Nephron progenitor cell (in vitro differentiated cells): ENCODE results near the gene CHRND.
"Not testable (repeated sequence)": the region's sequence is repeated elsewhere in the genome, so short reads cannot be mapped to it uniquely, and the experiment has no call there.

Experiments used
- DNase-seq: peaks from one replicate; pipeline ENCODE4 v3.0.0; 2021
- H3K27ac Mint-ChIP-seq: 2 replicates; pipeline ENCODE4 v1.8.0; 2021; ENCODE audit warnings: mild to moderate bottlenecking, moderate library complexity, mixed read lengths
- H3K27me3 Mint-ChIP-seq: 2 replicates; pipeline ENCODE4 v1.8.0; 2021; ENCODE audit warnings: mild to moderate bottlenecking, low read depth, mixed read lengths; ENCODE audit not compliant: poor library complexity
- H3K36me3 Mint-ChIP-seq: 2 replicates; pipeline ENCODE4 v1.8.0; 2021; ENCODE audit warnings: low read depth, mixed read lengths
- H3K4me1 Mint-ChIP-seq: 2 replicates; pipeline ENCODE4 v1.8.0; 2021; ENCODE audit warnings: mixed read lengths
- H3K4me3 Mint-ChIP-seq: 2 replicates; pipeline ENCODE4 v1.8.0; 2021; ENCODE audit warnings: mild to moderate bottlenecking, moderate library complexity, mixed read lengths
- H3K9me3 Mint-ChIP-seq: 2 replicates; pipeline ENCODE4 v1.8.0; 2021; ENCODE audit warnings: mild to moderate bottlenecking, moderate library complexity, mixed read lengths
- TF ChIP-seq, protein P1 (sequence below): fragments of 200-600 bp; sonication (generic); IDR thresholded peaks from 2 replicates; pipeline ENCODE4 v1.5.0; 2021; ENCODE audit warnings: antibody characterized with exemption

Gene CHRND

DNA sequence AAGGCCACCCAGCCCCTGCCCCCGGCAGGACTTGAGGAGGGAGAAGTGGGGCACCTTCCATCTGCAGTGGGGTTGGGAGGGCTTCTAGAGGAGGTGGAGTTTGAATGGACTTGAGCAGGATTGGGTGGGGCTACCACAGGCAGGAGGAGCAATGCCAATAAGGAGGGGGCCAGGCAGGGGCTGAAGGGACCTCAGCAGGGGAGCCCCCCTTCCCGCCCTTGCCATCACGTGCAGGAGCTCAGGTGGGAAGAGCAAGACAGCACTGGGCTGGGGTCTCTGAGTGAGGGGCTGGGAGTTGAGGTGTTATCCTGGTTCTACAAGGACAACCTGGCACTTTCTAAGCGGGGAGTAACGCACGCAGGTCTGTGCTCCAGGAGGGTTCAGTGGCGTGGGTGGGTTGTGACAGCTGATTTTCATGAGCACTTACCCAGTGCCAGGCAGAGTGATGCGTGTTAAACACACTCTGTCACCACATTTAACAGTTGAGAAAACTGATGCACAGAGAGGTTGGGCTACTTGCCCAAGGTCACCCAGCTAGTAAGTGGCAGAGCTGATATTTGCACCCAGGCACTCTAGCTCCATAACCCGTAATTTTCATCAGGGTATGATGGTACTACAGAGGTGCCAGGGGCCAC, 4.8 kb downstream of the CHRND start:
- no peak overlapping the region for H3K4me3 Mint-ChIP-seq
- H3K27ac Mint-ChIP-seq = no peak overlapping the region
- no peaks in the 10 kb centered on the region for H3K36me3 Mint-ChIP-seq

DNA sequence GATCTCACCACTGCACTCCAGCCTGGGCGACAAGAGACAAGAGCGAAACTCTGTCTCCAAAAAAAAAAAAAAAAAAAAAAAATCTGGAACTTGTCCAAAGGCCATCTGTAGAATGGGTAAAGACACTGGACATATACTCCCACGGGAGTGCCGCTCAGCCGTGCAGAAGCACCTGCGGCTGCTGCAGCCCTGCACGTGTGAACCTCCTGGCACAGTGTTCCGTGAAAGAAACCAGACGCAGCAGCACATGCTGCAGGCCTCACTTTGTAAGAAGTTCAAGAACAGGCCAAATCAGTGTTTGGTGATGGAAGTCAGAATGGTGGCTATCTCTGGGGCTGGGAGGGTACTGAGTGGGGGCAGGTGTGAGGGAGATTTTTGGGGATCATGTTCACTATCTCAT, 6.5 kb downstream of the CHRND start:
- H3K27me3 Mint-ChIP-seq = peaks cover 17% of the 10 kb centered on the region
- peaks cover 8% of the 10 kb centered on the region for H3K9me3 Mint-ChIP-seq
- peaks cover 45% of the 10 kb centered on the region for H3K4me1 Mint-ChIP-seq
- no peak overlapping the region for H3K4me3 Mint-ChIP-seq
- DNase-seq = no peak
- peaks cover 7% of the 10 kb centered on the region for H3K36me3 Mint-ChIP-seq
- H3K27ac Mint-ChIP-seq = no peak overlapping the region
- TF ChIP-seq, protein P1, sequence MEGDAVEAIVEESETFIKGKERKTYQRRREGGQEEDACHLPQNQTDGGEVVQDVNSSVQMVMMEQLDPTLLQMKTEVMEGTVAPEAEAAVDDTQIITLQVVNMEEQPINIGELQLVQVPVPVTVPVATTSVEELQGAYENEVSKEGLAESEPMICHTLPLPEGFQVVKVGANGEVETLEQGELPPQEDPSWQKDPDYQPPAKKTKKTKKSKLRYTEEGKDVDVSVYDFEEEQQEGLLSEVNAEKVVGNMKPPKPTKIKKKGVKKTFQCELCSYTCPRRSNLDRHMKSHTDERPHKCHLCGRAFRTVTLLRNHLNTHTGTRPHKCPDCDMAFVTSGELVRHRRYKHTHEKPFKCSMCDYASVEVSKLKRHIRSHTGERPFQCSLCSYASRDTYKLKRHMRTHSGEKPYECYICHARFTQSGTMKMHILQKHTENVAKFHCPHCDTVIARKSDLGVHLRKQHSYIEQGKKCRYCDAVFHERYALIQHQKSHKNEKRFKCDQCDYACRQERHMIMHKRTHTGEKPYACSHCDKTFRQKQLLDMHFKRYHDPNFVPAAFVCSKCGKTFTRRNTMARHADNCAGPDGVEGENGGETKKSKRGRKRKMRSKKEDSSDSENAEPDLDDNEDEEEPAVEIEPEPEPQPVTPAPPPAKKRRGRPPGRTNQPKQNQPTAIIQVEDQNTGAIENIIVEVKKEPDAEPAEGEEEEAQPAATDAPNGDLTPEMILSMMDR = no peak

More for the DNA sequence above, 4.8 kb downstream of the CHRND start:
- TF ChIP-seq, protein P1 = no peak
- H3K27me3 Mint-ChIP-seq = peaks cover 17% of the 10 kb centered on the region
- no peak for DNase-seq
- no peaks in the 10 kb centered on the region for H3K9me3 Mint-ChIP-seq
- H3K4me1 Mint-ChIP-seq = peaks cover 49% of the 10 kb centered on the region

DNA sequence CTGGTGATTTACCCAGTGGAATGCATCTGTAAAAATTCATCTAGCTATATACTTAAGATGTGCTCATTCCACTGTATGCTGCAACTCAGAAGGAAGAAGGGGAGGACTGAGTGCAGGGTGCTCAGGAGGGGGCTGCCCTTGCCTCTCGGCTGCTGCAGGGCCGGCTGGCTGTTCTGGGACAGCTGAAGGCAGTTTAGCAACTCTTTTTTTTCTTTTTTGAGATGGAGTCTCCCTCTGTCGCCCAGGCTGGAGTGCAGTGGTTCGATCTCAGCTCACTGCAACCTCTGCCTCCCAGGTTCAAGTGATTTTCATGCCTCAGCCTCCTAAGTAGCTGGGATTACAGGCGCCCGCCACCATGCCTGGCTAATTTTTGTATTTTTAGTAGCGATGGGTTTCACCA, 6.9 kb downstream of the CHRND start:
- not testable (repeated sequence) for H3K36me3 Mint-ChIP-seq, H3K27ac Mint-ChIP-seq, DNase-seq

GRCh38 chr2:232533944-232534710, 8.2 kb downstream of the CHRND start:
- peaks cover 8% of the 10 kb centered on the region for H3K9me3 Mint-ChIP-seq
- H3K4me1 Mint-ChIP-seq = peaks cover 52% of the 10 kb centered on the region
- peaks cover 7% of the 10 kb centered on the region for H3K36me3 Mint-ChIP-seq
- TF ChIP-seq, protein P1 = no peak
- no peak overlapping the region for H3K4me3 Mint-ChIP-seq
- H3K27ac Mint-ChIP-seq = peak overlapping the region; percentile 42
- H3K27me3 Mint-ChIP-seq = peaks cover 6% of the 10 kb centered on the region
- no peak for DNase-seq

More for the DNA sequence above, 6.9 kb downstream of the CHRND start:
- Mint-ChIP-seq H3K4me1 (peaks cover 49% of the 10 kb centered on the region), H3K27me3 (peaks cover 14% of the 10 kb centered on the region)
- not testable (repeated sequence) for H3K4me3 Mint-ChIP-seq, H3K9me3 Mint-ChIP-seq

DNA sequence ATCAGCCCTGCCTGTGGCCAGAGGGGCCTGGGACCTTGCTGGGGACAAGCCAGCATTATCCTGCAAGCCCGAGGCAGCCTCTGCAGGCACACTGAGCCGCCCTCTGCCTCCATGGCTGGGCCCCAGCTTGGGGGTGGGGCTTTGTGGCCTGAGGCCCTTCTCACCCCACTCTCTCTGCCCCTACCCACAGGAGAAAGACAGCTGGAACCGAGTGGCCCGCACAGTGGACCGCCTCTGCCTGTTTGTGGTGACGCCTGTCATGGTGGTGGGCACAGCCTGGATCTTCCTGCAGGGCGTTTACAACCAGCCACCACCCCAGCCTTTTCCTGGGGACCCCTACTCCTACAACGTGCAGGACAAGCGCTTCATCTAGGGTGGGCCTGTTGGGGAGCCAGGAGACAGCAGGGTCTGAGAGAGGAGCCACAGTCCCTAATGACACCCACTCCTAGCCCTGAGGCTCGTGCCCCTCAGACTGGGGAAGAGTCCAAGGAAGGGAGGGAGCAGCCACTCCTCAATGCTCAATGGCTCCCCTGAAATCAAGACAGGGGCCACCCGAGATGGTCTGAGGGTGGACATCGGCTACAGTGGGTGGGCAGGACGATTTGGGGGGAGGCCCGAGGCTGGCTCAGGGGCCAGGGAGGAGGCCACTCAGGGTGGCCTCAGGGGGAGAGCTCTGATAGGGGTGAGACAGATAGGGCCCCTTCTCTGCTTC, 9.1 kb downstream of the CHRND start:
- Mint-ChIP-seq H3K4me3 (no peak overlapping the region), H3K27me3 (peaks cover 6% of the 10 kb centered on the region), H3K36me3 (peaks cover 7% of the 10 kb centered on the region), H3K4me1 (peaks cover 60% of the 10 kb centered on the region), H3K9me3 (peaks cover 8% of the 10 kb centered on the region), H3K27ac (no peak overlapping the region)
- DNase-seq = no peak
- TF ChIP-seq, protein P1 = no peak
